ENCODE measurements around the gene SPTY2D1.
"Not testable (repeated sequence)": the region's sequence is repeated elsewhere in the genome, so short reads cannot be mapped to it uniquely, and the experiment has no call there.

Gene SPTY2D1

DNA sequence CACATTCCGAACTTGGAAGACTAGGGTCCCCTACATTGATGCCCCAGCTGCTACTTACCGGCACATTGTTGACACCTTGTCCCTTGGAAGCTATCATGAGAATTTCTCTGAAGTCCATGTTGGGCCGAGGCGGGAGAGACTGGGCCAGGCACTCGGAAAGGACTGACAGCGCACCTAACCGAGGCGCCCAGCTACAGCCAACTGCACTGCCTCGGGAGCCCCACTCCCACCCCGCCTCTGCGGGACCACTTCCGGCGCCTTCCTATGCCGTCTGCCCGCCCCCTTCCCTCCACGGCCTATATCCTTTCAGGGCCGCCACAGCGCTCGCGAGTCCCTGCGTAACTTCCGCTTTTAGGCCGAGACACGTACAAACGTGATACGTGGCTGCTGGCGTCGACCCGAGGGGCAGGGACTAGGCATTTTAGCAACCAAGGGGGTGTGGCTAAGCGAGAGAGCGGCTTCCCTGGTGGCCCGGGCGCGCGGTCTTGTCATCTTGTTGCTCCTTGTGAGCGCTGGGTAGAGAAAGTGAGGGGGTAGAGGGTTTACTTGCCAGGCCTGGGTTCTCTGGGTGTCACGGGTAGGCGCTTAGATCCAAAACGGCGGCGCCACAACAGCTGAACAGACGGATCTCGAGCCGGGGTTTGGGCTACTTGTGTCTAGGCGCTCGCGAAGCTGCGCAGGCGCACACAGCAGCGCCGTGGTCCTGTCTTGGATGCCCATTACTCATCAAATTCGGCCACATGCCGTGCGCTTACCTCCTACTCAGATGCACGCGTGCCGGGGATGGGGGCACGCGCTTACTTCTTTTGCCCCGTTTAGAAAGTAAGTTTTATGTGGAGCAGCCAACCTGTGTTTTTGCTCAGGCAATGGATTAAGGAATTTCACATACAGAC is at the start of gene SPTY2D1:
TSS of gene SPTY2D1 (minus strand) at position 203 of the 893 bp plus-strand sequence. CDS start at position 118, 85 bp downstream.
- DNase-seq: peak; percentile 98

GRCh38 chr11:18682466-18682865 is 48.3 kb upstream of the SPTY2D1 start:
- no peak for DNase-seq

- DNase-seq: not testable (repeated sequence)
Observed at GRCh38 chr11:18681949-18682348, 47.8 kb upstream of the SPTY2D1 start.

GRCh38 chr11:18677560-18677959 is 43.4 kb upstream of the SPTY2D1 start:
- no peak for DNase-seq

DNA sequence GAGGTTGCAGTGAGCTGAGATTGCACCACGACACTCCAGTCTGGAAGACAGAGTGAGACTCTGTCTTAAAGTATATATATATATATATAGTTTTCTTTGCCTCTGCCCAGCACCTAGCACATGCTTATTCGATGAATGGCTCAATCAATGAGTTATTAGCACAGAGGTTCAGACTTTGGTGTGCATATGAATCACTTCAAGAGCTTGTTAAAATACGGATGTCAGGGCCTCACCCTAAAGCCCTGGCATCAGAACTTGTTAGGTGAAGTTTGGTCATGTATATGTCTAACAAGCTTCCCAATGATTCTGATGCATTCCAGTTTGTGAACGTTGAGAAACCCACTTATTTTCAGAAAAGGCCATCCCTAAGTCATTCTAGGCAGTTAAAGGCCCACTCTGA is 42.7 kb upstream of the SPTY2D1 start:
- DNase-seq: no peak

- DNase-seq: peak; percentile 73
Observed at GRCh38 chr11:18672209-18672608, 38.1 kb upstream of the SPTY2D1 start.

- no peak for DNase-seq
Observed at GRCh38 chr11:18671246-18671645, 37.1 kb upstream of the SPTY2D1 start.

GRCh38 chr11:18669711-18670110 is 35.6 kb upstream of the SPTY2D1 start:
- DNase-seq: no peak

- peak; percentile 29 for DNase-seq
Observed at GRCh38 chr11:18669219-18669596, 35.1 kb upstream of the SPTY2D1 start.

GRCh38 chr11:18668131-18668530 is 34.0 kb upstream of the SPTY2D1 start:
- no peak for DNase-seq

DNA sequence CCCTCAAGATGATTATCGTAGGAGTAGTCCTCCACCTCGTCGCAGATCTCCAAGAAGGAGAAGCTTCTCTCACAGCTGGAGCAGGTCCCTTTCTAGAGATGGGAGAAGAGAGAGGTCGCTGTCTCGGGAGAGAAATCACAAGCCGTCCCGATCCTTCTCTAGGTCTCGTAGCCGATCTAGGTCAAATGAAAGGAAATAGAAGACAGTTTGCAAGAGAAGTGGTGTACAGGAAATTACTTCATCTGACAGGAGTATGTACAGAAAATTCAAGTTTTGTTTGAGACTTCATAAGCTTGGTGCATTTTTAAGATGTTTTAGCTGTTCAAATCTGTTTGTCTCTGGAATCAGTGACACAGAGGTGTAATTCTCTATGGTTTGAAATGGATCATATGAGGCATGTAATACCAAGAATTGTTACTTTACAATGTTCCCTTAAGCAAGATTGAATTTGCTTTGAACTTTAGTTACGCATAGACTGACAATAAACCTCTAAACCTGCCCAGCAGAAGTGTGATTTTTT is 31.3 kb upstream of the SPTY2D1 start:
- DNase-seq: not testable (repeated sequence)

- DNase-seq: no peak
Observed at GRCh38 chr11:18657673-18658072, 23.5 kb upstream of the SPTY2D1 start.

DNA sequence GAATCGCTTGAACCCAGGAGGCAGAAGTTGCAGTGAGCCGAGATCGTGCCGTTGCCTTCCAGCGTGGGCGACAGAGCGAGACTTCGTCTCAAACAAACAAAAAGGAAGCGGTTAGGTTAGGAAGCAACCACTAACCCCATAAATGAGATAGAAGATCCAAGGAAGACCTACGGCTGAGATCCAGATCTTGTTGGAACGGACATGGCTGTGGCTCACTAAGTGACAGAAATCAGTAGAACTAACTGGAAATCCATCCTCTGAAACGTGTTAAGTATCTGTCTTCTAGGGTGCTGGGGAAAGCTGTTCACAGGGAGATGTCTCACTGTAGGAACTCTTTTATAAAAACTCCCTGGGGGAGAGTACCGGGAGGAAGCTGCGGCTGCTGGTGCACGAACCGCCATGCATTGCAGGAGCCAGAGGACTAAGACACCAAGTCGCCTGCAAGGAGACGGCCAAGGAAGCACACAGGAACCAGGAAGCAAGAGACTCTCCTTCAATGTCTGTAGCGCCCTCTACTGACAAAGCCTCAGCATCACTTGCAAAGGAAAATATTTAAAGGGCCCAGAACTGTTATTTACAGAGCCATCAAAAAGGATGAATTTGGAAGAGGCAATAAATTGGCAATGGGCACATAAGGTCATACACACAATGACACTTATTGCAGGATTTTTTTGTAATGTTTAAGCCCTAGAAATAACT is 16.9 kb upstream of the SPTY2D1 start:
- DNase-seq: peak; percentile 66

DNA sequence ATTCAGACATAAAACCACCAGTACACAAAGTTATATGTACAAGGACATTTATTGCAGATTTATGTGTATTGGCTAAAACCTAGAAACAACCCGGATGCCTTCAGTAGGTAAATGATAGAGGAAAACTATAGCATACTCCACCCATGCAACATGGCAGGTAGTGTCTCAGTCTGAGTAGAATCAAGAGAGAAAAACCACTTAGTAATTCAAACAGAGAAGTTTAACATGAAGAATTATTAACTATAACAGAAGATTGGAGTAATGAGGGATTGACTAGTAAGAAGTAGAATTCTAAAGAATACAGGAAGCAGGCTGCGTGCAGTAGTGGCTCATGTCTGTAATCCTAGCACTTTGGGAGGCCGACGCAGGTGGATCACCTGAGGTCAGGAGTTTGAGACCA is 16.2 kb upstream of the SPTY2D1 start:
- DNase-seq: no peak

GRCh38 chr11:18643034-18643433 is 8.9 kb upstream of the SPTY2D1 start:
- DNase-seq: not testable (repeated sequence)

GRCh38 chr11:18641677-18642076 is 7.5 kb upstream of the SPTY2D1 start:
- no peak for DNase-seq

- DNase-seq: peak; percentile 32
Observed at GRCh38 chr11:18633256-18634139, 644 bp downstream of the SPTY2D1 start.

DNA sequence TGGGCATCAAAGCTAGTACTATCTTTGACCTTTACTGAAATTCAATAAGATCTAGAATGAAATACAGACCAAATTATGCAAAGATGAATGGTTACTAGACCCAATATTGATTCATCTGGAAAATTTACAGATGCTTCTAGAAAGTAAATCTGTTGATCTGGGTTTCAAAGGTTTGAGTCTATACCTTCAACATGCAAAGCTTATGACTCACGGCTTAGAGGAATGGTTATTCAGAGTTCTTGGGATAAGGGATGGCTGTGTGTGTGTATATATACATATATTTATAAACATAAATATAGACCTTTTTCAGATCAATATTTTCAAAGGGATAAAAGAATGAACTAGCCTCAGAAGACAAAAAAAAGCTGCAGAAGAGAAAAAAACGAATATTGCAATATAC is 1.3 kb downstream of the SPTY2D1 start:
- no peak for DNase-seq

- no peak for DNase-seq
Observed at GRCh38 chr11:18624161-18624560, 10.0 kb downstream of the SPTY2D1 start.

- DNase-seq: no peak
Observed at GRCh38 chr11:18623707-18624106, 10.4 kb downstream of the SPTY2D1 start.

GRCh38 chr11:18618342-18619025 is 15.7 kb downstream of the SPTY2D1 start:
- DNase-seq: no peak

GRCh38 chr11:18617688-18618341 is 16.3 kb downstream of the SPTY2D1 start:
- peak; percentile 71 for DNase-seq

Data from CD4-positive, alpha-beta T cell treated with Interleukin-10 for 1 hour (primary cell).